CD4-positive, alpha-beta T cell treated with Interleukin-10 for 1 hour (primary cell): ENCODE data around the gene CHIC2.
"Not testable (repeated sequence)": the region's sequence is repeated elsewhere in the genome, so short reads cannot be mapped to it uniquely, and the experiment has no call there.

ENCODE experiments used
- DNase-seq: peaks from one replicate; pipeline ENCODE4 v3.0.0-alpha.2; 2020

The CHIC2 gene

DNA sequence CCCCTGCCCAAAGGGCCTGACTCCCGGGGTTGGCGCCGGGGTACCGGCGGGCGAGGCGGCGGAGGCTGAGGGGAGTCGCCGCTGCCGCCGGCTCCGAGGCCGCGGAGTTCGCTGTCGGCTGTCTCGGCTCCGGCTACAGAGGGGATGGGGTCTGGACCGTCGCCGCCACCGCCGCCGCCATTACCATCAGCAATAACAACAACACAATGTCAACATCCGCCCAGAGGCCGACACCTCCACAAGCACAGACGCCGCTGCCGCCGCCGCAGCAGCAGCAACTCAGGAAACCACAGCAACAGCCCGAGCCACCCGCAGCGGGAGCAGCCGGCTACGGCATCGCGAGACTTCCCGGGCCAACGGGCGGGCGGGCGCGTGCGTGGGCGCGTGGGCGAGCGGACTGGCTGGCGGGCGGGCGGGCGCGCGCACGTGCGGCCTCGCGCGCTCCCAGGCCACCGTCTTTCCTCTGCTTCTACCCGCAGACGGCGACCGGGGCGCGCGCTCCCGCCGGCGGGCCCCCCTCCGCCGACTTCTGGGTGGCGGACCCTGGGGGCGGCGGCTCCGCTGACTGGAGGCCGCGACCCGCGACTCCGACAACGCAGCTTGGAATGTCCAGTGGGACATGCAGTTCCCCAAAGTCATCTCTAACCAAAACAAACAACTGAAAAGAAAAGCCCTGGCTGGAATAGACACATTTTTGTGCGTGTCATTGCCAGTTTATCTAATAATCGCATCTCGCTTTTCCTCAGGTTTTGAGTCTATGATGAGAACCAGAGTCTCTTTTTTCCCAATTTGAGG lies at the start of gene CHIC2:
Gene CHIC2, minus strand, starts transcription at position 289 of the 795 bp plus-strand sequence. CDS start 305 bp downstream, outside the sequence.
- DNase-seq: peak; percentile 97

GRCh38 chr4:54113206-54113605 lies 48.8 kb upstream of the CHIC2 start:
- DNase-seq: not testable (repeated sequence)

GRCh38 chr4:54110019-54110416 lies 45.6 kb upstream of the CHIC2 start:
- no peak for DNase-seq

- DNase-seq: no peak
Measured at GRCh38 chr4:54109241-54110018, 45.0 kb upstream of the CHIC2 start.

DNA sequence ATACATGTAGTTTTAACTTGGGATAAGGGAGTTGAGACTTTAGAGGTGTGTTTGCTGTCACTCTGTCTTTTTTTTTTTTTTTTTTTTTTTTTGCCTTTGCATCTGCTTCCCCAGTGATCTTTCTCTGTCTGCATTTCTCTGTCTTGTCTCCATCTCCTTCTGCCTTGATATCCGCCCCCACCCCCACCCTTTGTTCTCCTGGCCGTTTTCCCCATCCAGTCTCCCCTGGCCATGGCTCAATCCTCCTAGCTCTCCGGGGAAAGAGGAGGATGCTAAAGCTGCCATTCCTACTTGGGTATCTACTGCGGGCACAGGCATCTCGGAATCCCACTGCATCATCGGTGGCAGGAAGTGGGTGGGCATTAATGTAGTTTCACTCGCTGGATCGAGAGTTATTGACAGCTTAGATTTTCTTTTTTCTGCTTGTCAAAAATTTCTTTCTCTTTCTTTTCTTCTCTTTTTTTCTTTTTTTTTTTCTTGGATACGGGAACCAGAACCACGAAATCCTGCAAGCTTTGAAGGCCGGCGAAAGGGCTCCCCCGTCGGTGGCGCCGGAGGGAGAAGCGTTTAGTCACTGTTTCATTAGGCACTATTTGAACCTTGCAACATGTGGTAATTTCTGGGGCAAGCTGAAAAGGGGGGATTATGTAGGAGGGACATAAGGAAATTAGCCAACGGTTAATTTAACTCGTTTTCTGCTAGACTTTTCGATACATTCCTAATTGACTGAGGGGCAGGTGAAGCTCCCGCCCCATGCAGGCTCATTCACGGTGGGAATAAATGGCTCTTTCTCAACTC lies 43.7 kb upstream of the CHIC2 start:
- no peak for DNase-seq

- no peak for DNase-seq
Measured at GRCh38 chr4:54104907-54105306, 40.5 kb upstream of the CHIC2 start.

DNA sequence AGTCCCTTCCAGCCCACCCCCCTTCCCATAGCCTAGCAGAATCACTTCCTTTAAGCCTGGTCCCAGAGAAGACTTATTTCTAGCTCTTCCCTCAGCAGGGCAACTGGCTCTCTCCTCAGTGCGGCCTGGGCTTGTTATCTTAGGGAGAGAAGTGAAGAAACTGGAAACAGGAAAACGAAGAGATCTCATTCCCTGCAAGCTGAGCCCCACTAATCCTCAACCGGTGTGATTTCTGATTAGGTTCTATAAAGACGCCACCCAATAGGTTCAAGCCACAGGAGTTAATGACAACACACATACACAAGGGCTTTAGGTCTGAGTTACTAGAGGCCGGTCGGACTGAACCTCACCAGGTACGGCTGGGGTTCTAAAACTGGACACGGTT lies 38.8 kb upstream of the CHIC2 start:
- no peak for DNase-seq

- DNase-seq: no peak
Measured at GRCh38 chr4:54102531-54103106, 38.2 kb upstream of the CHIC2 start.

GRCh38 chr4:54101190-54102041 lies 37.0 kb upstream of the CHIC2 start:
- no peak for DNase-seq

- DNase-seq: no peak
Measured at GRCh38 chr4:54100595-54101189, 36.3 kb upstream of the CHIC2 start.

DNA sequence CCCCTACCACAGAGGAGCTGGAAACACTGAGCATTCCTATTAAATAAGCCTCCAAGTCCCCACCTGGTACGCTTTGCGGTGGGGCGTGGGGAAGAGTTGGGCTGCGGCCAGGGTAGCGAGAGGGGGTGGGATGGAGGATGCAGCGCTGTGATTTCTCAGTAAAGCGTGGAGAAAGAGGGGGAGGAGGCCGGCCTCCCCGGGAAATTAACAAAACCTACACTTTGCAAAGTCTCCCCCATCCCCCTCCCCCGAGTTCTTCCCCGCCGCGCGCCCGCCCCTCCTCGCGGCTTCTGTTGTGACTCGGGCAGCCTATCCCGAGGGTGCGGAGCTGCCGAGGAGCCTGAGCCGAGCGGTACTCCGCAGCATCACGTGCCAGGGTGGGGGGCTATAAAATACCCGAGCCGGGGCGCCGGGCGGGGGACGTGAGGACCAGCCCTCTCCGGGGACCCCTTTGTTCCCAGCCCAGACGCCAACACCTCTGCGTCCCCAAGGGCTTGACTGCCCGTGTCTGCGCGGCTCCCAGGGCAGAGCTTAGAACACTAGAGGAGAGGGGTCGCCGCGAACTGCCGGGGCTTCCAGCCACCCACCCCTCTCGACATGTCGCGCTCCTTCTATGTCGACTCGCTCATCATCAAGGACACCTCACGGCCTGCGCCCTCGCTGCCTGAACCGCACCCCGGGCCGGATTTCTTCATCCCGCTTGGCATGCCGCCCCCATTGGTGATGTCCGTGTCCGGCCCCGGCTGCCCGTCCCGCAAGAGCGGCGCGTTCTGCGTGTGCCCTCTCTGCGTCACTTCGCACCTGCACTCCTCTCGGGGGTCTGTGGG lies 35.6 kb upstream of the CHIC2 start, which contains the start of gene GSX2:
Gene GSX2, plus strand, starts transcription at position 416 of the 827 bp plus-strand sequence. Its CDS starts 182 bp downstream, at position 598.
- no peak for DNase-seq

DNA sequence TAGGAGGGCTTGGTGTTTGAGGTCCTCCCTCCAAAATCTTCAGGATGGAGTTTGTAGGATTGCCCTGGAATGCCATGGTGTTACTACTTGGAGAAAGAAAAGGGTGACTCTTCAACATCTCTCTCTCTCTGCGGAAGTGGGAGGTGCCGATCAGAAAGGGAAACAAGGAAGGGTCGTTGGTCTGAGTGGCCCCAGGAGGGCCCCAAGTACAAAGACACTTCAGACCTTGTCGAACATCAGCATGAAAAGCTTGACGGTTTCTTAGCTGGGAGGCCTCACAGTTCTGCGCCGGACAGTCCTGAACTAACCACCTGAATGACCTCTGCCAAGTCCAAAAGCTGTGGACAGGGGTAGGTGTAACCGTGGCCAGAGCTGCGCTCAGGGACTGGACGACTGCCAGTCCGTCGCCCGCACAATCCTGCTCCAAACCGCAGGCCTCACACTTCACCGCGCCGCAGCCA lies 34.9 kb upstream of the CHIC2 start:
- no peak for DNase-seq

- no peak for DNase-seq
Measured at GRCh38 chr4:54098375-54098774, 34.0 kb upstream of the CHIC2 start.

GRCh38 chr4:54097152-54097551 lies 32.7 kb upstream of the CHIC2 start:
- no peak for DNase-seq

DNA sequence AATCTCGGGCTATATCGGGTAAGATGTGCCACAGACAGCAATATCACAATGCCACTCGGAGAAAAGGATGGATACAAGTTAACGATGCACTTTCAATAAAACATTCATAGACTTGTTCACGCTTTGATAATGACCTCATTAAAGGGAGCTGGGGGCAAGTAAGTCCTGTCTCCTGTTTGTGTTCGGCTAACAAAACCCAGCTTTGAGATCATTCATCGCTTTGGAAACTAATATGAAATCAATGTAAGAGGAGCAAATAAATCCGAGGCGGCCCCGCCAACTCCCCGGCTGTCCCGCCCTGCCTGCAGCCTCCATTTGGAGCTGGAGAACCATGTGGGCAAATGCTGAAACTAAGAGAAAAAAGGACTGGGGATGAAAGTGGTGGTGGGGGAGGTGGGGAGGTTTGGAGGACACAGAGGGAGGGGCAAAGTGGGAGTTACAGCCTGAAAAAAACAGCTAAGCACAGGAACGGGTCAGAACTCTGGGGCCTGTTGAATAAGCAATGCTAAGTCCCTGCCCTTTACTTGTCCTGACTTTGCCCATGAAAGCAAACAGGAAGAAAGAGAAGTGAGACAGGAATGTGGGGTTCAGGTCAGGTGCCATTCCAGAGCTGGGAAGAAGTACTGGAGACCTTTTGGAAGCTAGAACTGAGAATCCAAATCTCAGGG lies 32.0 kb upstream of the CHIC2 start:
- DNase-seq: no peak

- no peak for DNase-seq
Measured at GRCh38 chr4:54095110-54095825, 30.9 kb upstream of the CHIC2 start.

GRCh38 chr4:54094451-54094850 lies 30.0 kb upstream of the CHIC2 start:
- DNase-seq: no peak

DNA sequence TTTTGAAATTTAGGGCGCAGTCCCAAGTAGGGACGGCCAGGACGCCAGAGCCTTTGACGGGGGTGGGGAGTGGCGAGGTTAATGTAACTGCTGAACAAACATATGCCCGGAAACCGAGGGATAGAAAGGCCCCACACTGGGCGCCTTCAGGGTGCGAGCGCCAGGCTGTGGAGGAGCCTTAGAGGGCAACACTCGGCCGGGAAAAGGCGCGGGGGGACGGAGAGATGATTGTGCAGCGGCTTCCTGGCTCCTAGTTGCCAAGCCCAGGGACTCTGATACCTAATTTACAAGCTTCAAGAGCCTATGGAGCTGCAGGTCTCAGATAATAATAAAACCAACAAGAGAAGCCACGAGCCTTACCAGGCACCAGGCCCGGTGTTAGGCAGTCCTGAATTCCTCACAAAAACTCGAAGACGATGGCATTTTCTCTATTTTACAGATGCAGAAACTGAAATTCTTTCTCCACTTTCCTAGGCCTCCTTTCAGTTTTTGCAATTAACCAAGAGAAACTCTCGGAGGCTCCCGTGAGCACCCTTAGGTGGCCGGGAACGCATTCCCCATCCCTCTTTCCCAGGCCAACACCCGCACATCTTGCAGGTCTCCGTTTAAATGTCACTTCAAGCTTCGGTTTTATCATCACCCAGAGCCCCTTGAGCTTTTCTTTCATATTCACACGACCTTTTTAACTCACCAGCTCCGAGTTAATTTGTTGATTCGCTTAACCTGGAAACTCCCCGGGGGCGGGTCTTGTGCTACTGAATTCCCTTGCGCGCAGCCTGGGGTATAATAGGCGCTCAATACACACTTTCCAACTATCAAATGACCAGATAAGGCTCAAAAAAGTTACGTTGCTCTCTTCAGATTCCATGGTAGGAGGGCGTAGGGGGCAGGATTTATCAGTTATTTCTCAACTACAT lies 29.2 kb upstream of the CHIC2 start:
- DNase-seq: no peak
